ENCODE measurements around the gene NKAPD1. TPM values are rescaled to one million over a fixed set of nuclear protein-coding genes. Genes with fewer than 3 reads are reported as not detected.
A peak's percentile ranks its signal among the peaks of the same experiment; 100 is the strongest.

Gene NKAPD1
- total and polyA plus RNA-seq, 9 of the 15 experiments (the other 6 are each of a cell fraction or from before 2014, with no cell fraction given) = 14.1 to 73.5 (median 29.3) TPM

- TF ChIP-seq RNF2 (IDR thresholded peaks at IDR 0.05) (peak; percentile 78; the same call in 1 of the 2 replicates), ZBTB40 (IDR thresholded peaks at IDR 0.05) (peak; percentile 98), ZBTB40 (CRISPR knock-in tag; IDR thresholded peaks at IDR 0.05) (no peak), CTCF (IDR thresholded peaks at IDR 0.05 in 2 of 3, conservative IDR thresholded peaks at IDR 0.05 in 1 of 3; ENCODE audit: insufficient read depth in 2 of 3, low read depth in 1 of 3, low read length in 3 of 3) (peak; percentile 34 to 49 (median 38); a peak in 4 of 6 replicates), ZNF184 (CRISPR knock-in tag; IDR thresholded peaks at IDR 0.05) (no peak), RBM17 (IDR thresholded peaks at IDR 0.05; ENCODE audit: borderline replicate concordance, low read depth, low read length) (no peak), PTBP1 (IDR thresholded peaks at IDR 0.05; ENCODE audit: low read depth, low read length) (no peak), ZNF3 (CRISPR knock-in tag; IDR thresholded peaks at IDR 0.05) (no peak), E2F5 (CRISPR knock-in tag; IDR thresholded peaks at IDR 0.05) (no peak), ZNF431 (CRISPR knock-in tag; IDR thresholded peaks at IDR 0.05) (peak; percentile 15; the same call in 1 of the 2 replicates), EZH2 (IDR thresholded peaks at IDR 0.05; ENCODE audit: borderline replicate concordance, low read depth, low read length) (no peak)
- TF ChIP-seq, protein P1, sequence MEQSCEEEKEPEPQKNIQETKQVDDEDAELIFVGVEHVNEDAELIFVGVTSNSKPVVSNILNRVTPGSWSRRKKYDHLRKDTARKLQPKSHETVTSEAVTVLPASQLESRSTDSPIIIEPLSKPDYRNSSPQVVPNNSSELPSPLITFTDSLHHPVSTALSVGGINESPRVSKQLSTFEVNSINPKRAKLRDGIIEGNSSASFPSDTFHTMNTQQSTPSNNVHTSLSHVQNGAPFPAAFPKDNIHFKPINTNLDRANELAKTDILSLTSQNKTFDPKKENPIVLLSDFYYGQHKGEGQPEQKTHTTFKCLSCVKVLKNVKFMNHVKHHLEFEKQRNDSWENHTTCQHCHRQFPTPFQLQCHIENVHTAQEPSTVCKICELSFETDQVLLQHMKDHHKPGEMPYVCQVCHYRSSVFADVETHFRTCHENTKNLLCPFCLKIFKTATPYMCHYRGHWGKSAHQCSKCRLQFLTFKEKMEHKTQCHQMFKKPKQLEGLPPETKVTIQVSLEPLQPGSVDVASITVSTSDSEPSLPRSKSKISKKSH (CRISPR knock-in tag; IDR thresholded peaks at IDR 0.05) = no peak
Measured at GRCh38 chr11:112086422-112087191, 12.5 kb downstream of the NKAPD1 start, which contains the start of the genes SDHD and TIMM8B (continued).
